ENCODE data around the gene INSL6. TPM values are rescaled to one million over a fixed set of nuclear protein-coding genes. Genes with fewer than 3 reads are reported as not detected.
"Not testable (repeated sequence)": the region's sequence is repeated elsewhere in the genome, so short reads cannot be mapped to it uniquely, and the experiment has no call there.

INSL6 gene
- total RNA-seq, 1 experiment from 2014 or later = not detected

DNA sequence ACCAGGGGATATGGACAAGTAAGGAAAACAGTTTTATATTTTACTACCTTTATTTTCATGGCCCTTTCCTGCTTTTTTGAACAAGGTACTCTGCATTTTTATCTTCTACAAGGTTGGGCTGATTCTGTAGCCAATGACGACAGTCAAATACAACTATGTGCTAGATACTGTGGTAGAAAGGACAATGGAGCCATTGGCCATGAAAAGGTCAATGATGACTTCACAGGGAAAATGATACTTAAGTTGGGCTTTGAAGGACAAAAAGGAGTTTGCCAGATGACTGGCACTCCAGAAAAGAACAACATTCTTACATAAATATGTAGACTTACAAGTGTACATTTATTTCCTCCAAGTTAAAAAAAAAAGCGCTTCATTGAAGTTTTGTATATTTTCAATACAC is 663 bp downstream of the INSL6 start (continued):
- TF ChIP-seq AR (CRISPR knock-in tag; IDR thresholded peaks at IDR 0.05) (no peak), RELA (CRISPR knock-in tag; IDR thresholded peaks at IDR 0.05; ENCODE audit: borderline replicate concordance) (no peak)
- TF ChIP-seq, protein P1, sequence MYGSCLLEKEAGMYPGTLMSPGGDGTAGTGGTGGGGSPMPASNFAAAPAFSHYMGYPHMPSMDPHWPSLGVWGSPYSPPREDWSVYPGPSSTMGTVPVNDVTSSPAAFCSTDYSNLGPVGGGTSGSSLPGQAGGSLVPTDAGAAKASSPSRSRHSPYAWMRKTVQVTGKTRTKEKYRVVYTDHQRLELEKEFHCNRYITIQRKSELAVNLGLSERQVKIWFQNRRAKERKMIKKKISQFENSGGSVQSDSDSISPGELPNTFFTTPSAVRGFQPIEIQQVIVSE (CRISPR knock-in tag; IDR thresholded peaks at IDR 0.05; ENCODE audit: borderline replicate concordance) = no peak

DNA sequence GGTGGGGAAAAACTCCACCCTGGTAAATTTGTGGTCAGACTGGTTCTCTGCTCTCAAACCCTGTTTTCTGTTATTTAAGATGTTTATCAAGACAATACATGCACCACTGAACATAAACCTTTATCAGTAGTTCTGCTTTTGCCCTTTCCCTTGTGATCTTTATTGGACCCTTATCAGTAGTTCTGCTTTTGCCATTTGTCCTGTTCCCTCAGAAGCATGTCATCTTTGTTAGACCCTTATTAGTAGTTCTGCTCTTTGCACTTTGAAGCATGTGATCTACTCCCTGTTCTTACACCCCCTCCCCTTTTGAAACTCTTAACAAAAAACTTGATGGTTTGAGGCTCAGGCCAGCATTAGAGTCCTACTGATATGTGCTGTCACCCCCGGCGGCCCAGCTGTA is 4.8 kb downstream of the INSL6 start:
- CTCF ChIA-PET; ATAC-seq; H3K4me1 Mint-ChIP-seq; H3K27ac Mint-ChIP-seq; POLR2A ChIA-PET; H3K4me3 Mint-ChIP-seq; H3K27me3 Mint-ChIP-seq (ENCODE audit: low read depth); DNase-seq (ENCODE audit: low spot score): not testable (repeated sequence)
- peaks cover 32% of the 10 kb centered on the region for H3K9me3 Mint-ChIP-seq
- peaks cover 13% of the 10 kb centered on the region for H3K36me3 Mint-ChIP-seq

DNA sequence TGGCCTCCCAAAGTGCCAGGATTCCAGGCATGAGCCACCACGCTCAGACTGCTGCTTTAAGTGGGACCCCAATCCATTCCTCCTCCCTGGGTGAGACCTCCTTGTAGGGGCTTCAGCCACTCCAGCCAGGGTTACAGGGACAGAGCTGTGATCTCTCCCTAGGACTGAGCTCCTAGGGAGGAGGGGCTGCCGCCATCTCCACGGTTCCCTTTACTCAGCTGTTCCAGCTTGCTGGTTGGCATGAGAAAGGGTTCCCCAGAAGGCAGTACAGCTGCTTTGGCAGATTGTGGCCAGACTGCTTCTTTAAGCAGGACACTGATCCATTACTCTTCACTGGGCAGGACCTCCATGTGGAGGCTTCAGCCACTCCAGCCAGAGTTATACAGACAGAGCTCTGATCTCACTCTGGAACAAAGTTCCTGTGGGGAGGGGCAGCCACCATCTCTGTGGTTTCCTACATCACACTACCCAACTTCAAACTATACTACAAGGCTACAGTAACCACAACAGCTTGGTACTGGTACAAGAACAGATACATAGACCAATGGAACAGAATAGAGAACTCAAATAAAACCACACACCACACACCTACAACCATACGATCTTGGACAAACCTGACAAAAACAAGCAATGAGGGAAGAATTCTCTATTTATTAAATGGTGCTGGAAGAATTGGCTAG is 7.2 kb downstream of the INSL6 start:
- Mint-ChIP-seq H3K27me3 (ENCODE audit: low read depth) (peaks cover 4% of the 10 kb centered on the region; the same call in 1 of the 2 replicates), H3K36me3 (peaks cover 13% of the 10 kb centered on the region), H3K4me3 (no peak overlapping the region), H3K4me1 (no peaks in the 10 kb centered on the region), H3K9me3 (peaks cover 32% of the 10 kb centered on the region), H3K27ac (no peak overlapping the region)
- ChIA-PET POLR2A (no interaction called here), CTCF (no interaction called here)
- no peak for DNase-seq (ENCODE audit: low spot score)
- no peak for ATAC-seq
- TF ChIP-seq ZNF396 (CRISPR knock-in tag; IDR thresholded peaks at IDR 0.05; ENCODE audit: borderline replicate concordance) = no peak
- TF ChIP-seq ELF4 (CRISPR knock-in tag; IDR thresholded peaks at IDR 0.05; ENCODE audit: low read depth) = no peak
- TF ChIP-seq, protein P2, sequence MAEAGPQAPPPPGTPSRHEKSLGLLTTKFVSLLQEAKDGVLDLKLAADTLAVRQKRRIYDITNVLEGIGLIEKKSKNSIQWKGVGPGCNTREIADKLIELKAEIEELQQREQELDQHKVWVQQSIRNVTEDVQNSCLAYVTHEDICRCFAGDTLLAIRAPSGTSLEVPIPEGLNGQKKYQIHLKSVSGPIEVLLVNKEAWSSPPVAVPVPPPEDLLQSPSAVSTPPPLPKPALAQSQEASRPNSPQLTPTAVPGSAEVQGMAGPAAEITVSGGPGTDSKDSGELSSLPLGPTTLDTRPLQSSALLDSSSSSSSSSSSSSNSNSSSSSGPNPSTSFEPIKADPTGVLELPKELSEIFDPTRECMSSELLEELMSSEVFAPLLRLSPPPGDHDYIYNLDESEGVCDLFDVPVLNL (CRISPR knock-in tag; IDR thresholded peaks at IDR 0.05; ENCODE audit: borderline replicate concordance, low read depth) = no peak
- TF ChIP-seq, protein P3, sequence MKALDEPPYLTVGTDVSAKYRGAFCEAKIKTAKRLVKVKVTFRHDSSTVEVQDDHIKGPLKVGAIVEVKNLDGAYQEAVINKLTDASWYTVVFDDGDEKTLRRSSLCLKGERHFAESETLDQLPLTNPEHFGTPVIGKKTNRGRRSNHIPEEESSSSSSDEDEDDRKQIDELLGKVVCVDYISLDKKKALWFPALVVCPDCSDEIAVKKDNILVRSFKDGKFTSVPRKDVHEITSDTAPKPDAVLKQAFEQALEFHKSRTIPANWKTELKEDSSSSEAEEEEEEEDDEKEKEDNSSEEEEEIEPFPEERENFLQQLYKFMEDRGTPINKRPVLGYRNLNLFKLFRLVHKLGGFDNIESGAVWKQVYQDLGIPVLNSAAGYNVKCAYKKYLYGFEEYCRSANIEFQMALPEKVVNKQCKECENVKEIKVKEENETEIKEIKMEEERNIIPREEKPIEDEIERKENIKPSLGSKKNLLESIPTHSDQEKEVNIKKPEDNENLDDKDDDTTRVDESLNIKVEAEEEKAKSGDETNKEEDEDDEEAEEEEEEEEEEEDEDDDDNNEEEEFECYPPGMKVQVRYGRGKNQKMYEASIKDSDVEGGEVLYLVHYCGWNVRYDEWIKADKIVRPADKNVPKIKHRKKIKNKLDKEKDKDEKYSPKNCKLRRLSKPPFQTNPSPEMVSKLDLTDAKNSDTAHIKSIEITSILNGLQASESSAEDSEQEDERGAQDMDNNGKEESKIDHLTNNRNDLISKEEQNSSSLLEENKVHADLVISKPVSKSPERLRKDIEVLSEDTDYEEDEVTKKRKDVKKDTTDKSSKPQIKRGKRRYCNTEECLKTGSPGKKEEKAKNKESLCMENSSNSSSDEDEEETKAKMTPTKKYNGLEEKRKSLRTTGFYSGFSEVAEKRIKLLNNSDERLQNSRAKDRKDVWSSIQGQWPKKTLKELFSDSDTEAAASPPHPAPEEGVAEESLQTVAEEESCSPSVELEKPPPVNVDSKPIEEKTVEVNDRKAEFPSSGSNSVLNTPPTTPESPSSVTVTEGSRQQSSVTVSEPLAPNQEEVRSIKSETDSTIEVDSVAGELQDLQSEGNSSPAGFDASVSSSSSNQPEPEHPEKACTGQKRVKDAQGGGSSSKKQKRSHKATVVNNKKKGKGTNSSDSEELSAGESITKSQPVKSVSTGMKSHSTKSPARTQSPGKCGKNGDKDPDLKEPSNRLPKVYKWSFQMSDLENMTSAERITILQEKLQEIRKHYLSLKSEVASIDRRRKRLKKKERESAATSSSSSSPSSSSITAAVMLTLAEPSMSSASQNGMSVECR (CRISPR knock-in tag; IDR thresholded peaks at IDR 0.05; ENCODE audit: borderline replicate concordance) = no peak

DNA sequence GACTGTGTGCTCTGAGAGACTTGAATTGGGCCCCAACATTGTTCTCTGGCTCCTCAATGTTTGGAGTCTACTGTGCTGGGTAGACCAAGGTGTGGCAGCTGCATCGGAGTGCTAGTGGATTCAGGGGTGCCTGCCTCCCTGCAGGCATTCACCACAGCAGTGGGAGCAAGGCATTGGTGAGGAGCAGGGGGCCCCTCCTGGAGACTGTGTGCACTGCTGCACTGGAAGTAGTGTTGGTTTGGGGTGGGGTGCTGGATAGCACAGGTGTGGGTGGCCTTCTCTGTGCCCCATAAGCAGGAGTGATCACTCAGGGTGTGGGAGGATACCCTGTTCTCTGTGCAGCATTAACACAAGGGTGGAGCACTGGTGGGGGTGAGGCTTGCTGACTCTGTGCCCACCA is 39.2 kb downstream of the INSL6 start:
- DNase-seq (ENCODE audit: low spot score) (no peak), ATAC-seq (peak; percentile 71)
- Mint-ChIP-seq H3K27ac (no peak overlapping the region), H3K9me3 (peaks cover 20% of the 10 kb centered on the region), H3K4me1 (no peaks in the 10 kb centered on the region), H3K36me3 (peaks cover 6% of the 10 kb centered on the region), H3K27me3 (ENCODE audit: low read depth) (no peaks in the 10 kb centered on the region; the same call in 1 of the 2 replicates), H3K4me3 (no peak overlapping the region)
- ChIA-PET CTCF (no interaction called here), POLR2A (no interaction called here)
- TF ChIP-seq FOXJ3 (CRISPR knock-in tag; IDR thresholded peaks at IDR 0.05; ENCODE audit: borderline replicate concordance) (no peak), TEAD1 (CRISPR knock-in tag; IDR thresholded peaks at IDR 0.05) (no peak)
- TF ChIP-seq, protein P4, sequence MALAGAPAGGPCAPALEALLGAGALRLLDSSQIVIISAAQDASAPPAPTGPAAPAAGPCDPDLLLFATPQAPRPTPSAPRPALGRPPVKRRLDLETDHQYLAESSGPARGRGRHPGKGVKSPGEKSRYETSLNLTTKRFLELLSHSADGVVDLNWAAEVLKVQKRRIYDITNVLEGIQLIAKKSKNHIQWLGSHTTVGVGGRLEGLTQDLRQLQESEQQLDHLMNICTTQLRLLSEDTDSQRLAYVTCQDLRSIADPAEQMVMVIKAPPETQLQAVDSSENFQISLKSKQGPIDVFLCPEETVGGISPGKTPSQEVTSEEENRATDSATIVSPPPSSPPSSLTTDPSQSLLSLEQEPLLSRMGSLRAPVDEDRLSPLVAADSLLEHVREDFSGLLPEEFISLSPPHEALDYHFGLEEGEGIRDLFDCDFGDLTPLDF (CRISPR knock-in tag; IDR thresholded peaks at IDR 0.05) = no peak
- TF ChIP-seq, protein P5, sequence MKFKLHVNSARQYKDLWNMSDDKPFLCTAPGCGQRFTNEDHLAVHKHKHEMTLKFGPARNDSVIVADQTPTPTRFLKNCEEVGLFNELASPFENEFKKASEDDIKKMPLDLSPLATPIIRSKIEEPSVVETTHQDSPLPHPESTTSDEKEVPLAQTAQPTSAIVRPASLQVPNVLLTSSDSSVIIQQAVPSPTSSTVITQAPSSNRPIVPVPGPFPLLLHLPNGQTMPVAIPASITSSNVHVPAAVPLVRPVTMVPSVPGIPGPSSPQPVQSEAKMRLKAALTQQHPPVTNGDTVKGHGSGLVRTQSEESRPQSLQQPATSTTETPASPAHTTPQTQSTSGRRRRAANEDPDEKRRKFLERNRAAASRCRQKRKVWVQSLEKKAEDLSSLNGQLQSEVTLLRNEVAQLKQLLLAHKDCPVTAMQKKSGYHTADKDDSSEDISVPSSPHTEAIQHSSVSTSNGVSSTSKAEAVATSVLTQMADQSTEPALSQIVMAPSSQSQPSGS (CRISPR knock-in tag; IDR thresholded peaks at IDR 0.05; ENCODE audit: borderline replicate concordance, low read depth) = no peak

Data from WTC11 (cell line).